Transverse colon (tissue), 3 donors: ENCODE data around the gene MSRB2.

ENCODE experiments used
- POLR2A ChIP-seq: fragments of 450-650 bp; IDR thresholded peaks from one replicate; pipeline ENCODE4 v1.6.1; 2016; ENCODE audit warnings: antibody characterized with exemption, mild to moderate bottlenecking, moderate library complexity
- TF ChIP-seq, protein P1 (sequence below), 5 experiments: fragments of 200-600 bp in 3 of 5; fragments of 450-650 bp in 2 of 5; sonication (generic) in 3 of 5; IDR thresholded peaks; 1 replicate in 2 of 5; 2 replicates in 3 of 5; pipeline ENCODE4 v1.5.1; 2016 to 2017; ENCODE audit warnings: antibody characterized with exemption in 5 of 5, inconsistent platforms in 3 of 5, mild to moderate bottlenecking in 2 of 5, moderate library complexity in 1 of 5

DNA sequence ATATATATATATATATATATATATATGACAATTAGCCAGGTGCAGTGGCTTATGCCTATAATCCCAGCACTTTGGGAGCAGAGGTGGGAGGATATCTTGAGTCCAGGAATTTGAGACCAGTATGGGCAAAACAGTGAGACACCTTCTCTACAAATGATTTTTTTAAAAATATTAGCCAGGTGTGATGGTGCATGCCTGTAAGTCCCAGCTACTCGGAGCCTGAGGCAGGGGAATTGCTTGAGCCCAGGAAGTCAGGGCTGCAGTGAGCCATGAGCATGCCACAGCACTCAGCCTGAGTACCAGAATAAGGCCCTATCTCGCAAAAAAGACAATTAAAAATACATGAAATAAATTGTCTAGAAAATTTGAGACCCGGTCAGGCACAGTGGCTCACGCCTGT is 47.2 kb upstream of the MSRB2 start:
- TF ChIP-seq, protein P1, sequence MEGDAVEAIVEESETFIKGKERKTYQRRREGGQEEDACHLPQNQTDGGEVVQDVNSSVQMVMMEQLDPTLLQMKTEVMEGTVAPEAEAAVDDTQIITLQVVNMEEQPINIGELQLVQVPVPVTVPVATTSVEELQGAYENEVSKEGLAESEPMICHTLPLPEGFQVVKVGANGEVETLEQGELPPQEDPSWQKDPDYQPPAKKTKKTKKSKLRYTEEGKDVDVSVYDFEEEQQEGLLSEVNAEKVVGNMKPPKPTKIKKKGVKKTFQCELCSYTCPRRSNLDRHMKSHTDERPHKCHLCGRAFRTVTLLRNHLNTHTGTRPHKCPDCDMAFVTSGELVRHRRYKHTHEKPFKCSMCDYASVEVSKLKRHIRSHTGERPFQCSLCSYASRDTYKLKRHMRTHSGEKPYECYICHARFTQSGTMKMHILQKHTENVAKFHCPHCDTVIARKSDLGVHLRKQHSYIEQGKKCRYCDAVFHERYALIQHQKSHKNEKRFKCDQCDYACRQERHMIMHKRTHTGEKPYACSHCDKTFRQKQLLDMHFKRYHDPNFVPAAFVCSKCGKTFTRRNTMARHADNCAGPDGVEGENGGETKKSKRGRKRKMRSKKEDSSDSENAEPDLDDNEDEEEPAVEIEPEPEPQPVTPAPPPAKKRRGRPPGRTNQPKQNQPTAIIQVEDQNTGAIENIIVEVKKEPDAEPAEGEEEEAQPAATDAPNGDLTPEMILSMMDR (IDR thresholded peaks at IDR 0.05) = no peak
- TF ChIP-seq POLR2A = no peak
